22Rv1 (cell line): ENCODE measurements around the gene P2RY2.
"Not testable (repeated sequence)": the region's sequence is repeated elsewhere in the genome, so short reads cannot be mapped to it uniquely, and the experiment has no call there.

Source experiments
- H3K27ac ChIP-seq: fragments of 450-650 bp; 2 replicates; pipeline ENCODE4 v1.5.1; 2017
- CTCF ChIP-seq: fragments of 450-650 bp; IDR thresholded peaks from 2 replicates; pipeline ENCODE4 v1.5.1; 2017; ENCODE audit warnings: mild to moderate bottlenecking
- ZFX ChIP-seq: fragments of 450-650 bp; IDR thresholded peaks from 2 replicates; pipeline ENCODE4 v1.6.1; 2017; ENCODE audit warnings: antibody characterized with exemption, borderline replicate concordance

Gene P2RY2

GRCh38 chr11:73267122-73267846 is 49.2 kb downstream of the P2RY2 start:
- TF ChIP-seq CTCF, result no peak
- no peak for TF ChIP-seq ZFX
- H3K27ac ChIP-seq, result no peak overlapping the region

- TF ChIP-seq CTCF (no peak), ZFX (no peak)
- no peak overlapping the region for H3K27ac ChIP-seq
Measured at GRCh38 chr11:73267906-73268540, 49.9 kb downstream of the P2RY2 start.

GRCh38 chr11:73268671-73269271 is 50.7 kb downstream of the P2RY2 start:
- TF ChIP-seq ZFX, result no peak
- TF ChIP-seq CTCF, result no peak
- no peak overlapping the region for H3K27ac ChIP-seq

- no peak for TF ChIP-seq ZFX
- no peak for TF ChIP-seq CTCF
Measured at GRCh38 chr11:73269459-73270015, 51.5 kb downstream of the P2RY2 start.

GRCh38 chr11:73270016-73270854 is 52.2 kb downstream of the P2RY2 start:
- no peak overlapping the region for H3K27ac ChIP-seq
- TF ChIP-seq ZFX, result no peak
- TF ChIP-seq CTCF, result no peak

More at GRCh38 chr11:73269459-73270015, 51.5 kb downstream of the P2RY2 start:
- no peak overlapping the region for H3K27ac ChIP-seq

GRCh38 chr11:73270855-73271477 is 52.9 kb downstream of the P2RY2 start:
- no peak for TF ChIP-seq ZFX
- no peak for TF ChIP-seq CTCF
- no peak overlapping the region for H3K27ac ChIP-seq

- not testable (repeated sequence) for H3K27ac ChIP-seq
Measured at GRCh38 chr11:73271478-73271865, 53.4 kb downstream of the P2RY2 start.
